NK-92 treated with Interleukin-12 subunit alpha and Interleukin-12 subunit beta, amount 100 ng/mL, for 24 hours (cell line): Measurements from ENCODE around the gene VWA3B.

Experiments
- DNase-seq: peaks from one replicate; lab custom pipeline; 2025; lab: John Stamatoyannopoulos, UW

The VWA3B gene

DNA sequence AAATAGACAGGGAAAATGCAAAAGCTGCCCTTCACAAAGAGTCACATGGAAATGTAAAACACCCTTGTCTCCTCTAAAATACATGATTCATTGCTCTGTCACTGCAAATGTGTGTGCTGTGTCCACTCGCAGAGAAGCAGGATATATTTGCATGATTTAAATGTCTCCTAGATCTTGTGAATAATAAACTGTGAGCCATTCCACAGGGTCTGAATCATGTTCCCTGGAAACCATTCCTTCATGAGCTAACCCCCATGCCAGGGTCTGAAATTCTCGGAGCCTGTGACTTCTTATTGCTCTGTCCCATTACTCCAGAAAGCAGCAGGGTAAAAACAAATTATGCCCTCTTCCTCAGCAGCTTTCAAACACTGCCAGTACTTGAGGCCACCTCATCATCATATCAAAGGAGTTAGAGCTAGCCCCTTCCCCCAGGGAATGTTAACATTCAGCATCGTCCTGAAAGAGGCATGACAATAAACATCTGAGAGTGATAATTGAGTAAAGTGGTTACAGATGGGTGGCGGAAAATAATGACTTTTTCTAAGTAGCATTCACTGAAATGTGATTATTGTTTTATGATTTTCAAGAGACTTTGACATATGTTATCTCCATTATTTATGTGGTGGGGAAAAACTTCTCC lies 247.6 kb downstream of the VWA3B start:
- DNase-seq, result no peak

DNA sequence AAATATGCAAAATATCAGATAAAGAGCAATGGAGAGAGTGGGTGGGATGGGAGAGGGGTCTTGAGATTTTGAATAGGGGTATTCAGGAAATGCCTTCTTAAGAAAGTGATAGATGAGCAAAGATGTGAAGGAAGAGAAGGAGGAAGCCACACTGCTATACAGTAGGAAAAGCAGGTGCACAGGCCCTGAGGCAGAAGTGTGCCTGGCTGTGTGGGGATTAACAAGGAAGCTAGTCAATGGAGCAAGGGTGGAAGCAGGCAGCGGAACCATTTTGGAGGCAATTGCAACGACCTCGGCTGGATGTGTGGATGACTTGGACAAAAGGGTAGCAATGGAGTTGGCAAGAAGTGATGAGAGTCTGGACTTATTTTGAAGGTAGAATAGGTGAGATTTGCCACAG lies 248.3 kb downstream of the VWA3B start:
- DNase-seq, result no peak

DNA sequence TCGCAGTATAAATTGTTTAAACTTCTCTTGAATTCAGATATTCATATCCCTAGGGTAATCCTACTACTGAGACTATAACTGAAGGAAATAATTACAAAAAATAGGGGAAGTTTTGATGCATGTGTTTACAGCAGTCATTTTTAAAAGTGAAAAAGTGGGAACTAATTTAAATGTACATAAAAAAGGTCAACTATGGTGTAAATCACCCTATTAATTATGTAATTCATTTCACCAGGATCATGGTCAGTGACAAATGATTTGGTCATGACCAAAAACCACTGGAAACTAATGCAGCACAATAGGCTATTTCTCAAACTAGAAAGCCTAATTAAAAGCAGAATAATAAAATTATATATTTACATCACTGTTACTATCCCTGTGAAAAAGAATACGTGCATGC lies 254.3 kb downstream of the VWA3B start:
- no peak for DNase-seq

DNA sequence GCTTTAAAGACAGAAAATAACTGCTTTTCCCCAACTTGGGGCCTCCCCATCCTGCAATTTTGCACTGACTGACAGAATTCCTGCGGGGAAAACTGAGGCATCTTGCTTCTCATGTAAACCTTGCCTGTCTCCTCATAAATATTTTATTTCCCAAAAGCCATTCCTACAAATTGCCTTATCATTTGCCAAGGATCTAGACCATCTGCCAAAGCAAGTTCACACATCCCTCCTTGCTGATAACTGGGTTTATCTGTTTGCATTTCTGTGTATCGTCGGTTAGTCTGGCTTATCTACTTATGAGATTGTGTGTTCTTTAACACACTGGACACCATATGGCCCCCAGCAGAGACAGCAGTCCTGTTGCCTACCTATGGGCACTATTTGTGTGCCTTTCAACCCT lies 256.3 kb downstream of the VWA3B start:
- no peak for DNase-seq

DNA sequence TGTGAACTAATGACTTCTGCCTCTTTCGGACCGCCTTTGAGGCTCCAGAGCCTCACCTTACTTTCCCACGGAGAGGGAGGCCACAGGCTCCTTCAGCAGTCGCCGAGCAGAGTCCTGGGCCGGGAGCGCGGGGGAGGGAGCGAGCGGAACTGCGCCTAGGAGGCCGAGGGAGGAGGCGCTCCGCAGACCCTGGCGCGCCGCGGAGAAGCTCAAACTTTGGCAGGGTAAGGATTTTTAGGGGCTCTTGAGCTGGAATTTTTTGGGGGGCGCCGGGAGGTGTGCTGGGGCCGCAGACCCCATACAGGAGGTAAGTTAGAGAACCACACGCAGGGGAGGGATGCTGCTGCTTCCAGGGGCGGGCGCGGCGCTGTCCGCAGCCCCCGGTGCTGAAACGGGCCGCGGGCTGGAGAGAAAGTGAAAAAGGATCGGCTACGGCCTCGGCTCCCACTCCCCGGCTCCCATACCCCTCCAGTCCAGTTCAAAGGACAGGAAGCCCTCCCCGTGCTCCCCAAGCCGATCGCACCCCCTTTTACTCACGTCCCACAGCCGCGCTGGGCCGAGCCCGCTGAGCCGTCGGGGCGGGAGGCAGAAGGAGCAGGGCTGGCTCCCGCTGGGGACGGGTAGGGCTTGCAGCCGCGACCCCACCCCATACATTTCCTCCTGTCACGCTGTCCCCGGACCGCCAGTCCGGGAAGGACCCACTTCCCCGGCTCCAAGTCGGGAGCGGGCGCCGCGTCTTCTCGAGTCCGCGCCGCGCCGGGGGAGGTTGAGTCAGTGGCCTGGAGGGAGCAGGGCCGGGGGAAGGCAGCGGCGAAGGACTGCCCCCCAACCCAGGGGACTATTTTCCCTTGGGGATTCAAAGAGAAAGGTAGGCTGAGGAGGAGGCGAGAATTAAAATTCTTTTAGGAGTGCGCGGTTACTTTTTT lies 259.6 kb downstream of the VWA3B start, which contains the start of gene CNGA3:
TSS of gene CNGA3 (plus strand) at position 146 of the 926 bp plus-strand sequence. CDS start 23,520 bp downstream, outside the sequence.
- DNase-seq, result no peak

DNA sequence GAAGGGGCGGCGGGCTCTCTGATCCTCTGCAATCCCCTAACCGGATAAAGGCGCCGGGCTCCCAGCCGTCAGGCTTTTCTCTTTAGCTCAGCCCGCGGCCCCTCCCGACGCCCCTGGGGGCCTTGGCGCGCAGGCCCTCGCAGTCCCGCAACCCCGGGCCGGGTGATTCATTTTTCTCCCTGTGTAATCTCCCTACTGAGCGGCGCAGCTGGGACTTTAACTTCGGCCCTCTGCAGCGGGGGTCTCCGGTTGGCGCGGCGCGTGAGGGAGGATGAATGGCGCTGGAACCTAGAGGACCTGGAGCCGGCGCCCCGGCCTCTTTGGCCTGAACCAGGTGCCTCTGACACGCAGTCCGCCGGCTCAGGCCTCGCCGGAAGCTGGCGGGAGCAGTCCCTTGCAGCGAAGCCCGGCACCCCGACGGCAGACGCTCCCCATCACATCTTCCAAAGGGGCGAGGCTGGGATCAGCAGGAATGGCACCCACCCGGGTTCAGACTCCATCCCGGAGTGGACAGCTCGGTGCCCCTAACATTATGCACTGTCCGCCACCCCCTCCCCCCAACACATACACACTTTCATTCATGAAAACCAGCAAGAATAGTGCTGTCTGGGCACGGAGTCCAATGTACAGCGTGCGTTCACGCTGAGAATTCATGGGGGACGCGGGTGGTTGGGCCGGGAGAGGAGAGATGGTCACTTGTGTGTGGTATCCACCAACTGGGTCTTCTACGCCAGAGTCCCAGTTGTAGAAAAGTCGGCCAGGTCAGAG lies 260.5 kb downstream of the VWA3B start:
- no peak for DNase-seq

DNA sequence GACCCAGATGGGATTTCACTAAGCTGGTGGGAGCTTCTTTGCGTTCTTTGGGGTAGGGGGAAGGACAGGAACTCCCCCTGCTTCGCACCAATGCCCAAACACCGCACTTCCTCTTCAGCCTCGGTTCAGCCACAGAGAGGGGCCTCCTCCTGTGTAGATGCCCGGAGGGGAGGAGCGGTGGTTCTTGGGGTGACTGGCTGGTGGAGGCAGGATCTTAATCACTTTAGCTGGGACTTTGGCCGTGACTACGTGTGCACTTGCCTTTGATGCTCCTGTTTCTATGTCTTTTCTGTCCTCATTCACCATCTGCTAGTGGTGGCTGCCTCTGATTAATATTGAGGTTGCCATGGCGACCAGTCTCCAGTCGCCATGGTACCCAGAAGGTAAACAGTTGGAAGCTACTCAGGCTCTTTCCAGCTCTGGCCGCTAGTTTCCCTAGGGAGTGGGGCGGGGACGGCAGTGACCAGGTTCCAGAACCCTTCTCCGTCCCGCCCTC lies 261.1 kb downstream of the VWA3B start:
- no peak for DNase-seq

DNA sequence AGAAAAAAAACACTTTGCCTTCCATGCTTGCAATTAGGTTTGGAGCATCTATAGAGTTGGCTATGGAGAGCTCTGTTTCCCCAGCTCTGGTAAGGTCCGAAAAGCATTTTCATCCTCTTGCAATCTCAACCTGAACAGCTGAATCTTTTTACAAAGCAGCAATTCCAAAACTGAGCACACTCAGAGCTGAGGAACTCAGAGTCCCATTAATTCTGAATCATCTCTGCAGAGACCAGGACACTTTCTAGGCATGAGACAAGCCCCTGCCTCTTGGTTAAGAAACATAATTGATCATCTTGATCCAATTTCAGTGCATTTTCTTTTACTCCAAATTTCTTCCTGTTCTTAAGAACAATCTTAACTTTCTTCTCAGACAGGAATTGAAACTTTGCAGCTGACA lies 263.4 kb downstream of the VWA3B start:
- no peak for DNase-seq

DNA sequence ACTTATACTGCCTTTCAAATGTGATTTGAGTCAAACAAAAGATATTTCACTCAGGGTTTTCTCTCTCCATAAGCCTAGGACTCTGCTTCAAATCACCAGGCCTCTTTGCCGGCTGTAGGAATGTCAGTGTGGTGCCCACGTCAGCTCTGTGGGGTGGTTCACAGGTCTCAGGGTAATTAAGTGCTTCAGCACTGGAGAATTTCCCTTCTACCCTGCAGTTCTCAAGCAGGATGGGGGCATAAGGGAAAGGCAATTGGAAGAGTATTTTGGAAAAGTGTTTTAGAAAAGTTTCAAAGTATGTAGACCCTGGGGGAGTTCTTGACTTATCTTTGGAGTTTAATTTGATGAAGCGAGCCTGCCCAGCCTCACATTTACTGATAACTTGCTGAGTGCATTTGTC lies 268.9 kb downstream of the VWA3B start:
- DNase-seq, result no peak

DNA sequence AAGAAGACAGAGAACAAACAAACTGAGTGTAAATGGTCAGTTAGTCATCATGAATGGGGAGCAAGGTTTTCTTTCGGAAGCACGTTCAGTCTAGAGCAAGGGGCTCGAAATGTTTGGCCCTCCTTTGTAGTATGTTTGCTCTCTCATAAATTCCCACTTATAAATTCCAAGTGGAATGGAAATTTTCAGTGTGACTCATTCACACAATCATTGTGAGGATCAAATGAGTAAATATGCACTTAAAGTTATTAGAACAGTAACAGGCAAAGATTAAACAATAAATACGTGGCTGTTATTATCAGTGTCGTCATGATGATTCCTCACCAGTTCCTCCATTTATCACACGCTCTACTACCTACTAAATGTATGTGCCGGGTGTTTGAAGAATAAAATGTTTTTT lies 269.8 kb downstream of the VWA3B start:
- DNase-seq, result no peak

DNA sequence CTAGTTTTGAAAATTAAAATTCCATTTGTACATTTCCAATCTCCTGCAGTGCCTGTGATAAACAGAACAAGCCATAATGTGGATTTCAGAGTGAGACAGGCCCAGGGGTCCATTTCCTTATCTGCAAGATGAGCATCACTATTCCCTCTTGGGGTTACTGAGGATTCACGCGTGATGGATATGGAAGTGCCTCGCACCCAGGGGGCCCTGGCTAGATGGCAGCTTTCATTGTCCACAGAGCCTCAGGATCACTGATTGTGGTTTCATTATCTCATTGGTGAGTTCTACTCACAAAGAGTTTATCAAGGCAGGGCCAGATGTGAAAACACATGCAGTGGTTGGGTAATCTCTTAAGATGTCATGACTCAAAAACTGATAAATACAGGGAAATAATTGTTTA lies 270.9 kb downstream of the VWA3B start:
- no peak for DNase-seq

DNA sequence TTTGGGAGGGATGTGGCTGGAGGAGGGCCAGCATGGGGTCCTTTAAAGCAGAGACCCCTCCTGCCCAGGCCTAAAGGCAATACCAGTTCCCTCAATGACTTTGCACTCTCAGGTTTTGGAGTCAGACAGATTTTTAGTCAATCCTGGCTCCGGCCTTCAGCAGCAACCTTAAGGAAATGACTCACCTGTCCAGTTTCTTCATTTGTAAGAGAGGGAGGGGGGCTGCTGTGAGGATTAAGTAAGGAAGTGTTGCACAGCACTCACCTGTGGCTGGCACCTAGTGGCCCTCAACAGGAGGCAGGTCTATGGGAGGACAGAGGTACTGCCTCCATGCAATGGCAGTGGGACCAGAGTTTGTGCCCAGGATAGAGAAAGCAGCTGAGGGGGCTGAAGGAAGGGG lies 273.0 kb downstream of the VWA3B start:
- no peak for DNase-seq
